Measurements from ENCODE around the gene TMPRSS7.

TMPRSS7 gene

DNA sequence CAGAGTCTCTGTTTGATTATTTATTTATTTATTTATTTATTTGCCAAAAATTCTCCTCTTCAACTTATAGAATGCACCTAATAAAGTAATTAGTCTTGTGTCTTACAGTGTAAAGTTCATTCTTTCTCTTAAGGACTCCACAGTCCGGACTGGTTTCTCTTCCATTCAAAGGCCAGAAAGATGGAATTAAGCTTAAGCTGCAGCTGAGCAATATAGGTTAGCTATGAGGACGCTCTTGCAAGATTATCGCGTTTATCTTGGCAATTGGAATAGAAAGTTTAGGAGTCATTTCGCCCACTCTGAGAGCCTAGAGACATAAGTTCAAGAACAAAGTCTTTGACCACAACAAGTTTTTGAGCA, 20.8 kb upstream of the TMPRSS7 start:
- Histone ChIP-seq H3K27ac (no peak overlapping the region), H3K4me3 (ENCODE audit: low read depth, low read length) (no peak overlapping the region), H3K36me3 (replicated peaks) (no peaks in the 10 kb centered on the region), H3K27me3 (replicated peaks) (no peaks in the 10 kb centered on the region)
- TF ChIP-seq, protein P1, sequence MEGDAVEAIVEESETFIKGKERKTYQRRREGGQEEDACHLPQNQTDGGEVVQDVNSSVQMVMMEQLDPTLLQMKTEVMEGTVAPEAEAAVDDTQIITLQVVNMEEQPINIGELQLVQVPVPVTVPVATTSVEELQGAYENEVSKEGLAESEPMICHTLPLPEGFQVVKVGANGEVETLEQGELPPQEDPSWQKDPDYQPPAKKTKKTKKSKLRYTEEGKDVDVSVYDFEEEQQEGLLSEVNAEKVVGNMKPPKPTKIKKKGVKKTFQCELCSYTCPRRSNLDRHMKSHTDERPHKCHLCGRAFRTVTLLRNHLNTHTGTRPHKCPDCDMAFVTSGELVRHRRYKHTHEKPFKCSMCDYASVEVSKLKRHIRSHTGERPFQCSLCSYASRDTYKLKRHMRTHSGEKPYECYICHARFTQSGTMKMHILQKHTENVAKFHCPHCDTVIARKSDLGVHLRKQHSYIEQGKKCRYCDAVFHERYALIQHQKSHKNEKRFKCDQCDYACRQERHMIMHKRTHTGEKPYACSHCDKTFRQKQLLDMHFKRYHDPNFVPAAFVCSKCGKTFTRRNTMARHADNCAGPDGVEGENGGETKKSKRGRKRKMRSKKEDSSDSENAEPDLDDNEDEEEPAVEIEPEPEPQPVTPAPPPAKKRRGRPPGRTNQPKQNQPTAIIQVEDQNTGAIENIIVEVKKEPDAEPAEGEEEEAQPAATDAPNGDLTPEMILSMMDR (IDR thresholded peaks at IDR 0.05; ENCODE audit: low read depth, low read length, missing control alignments) = no peak
- no peak for DNase-seq
- in situ Hi-C loops (cut with HindIII; ENCODE audit: low pct_ligation_motif_present, low sequenced_read_pairs) = no loop called here

DNA sequence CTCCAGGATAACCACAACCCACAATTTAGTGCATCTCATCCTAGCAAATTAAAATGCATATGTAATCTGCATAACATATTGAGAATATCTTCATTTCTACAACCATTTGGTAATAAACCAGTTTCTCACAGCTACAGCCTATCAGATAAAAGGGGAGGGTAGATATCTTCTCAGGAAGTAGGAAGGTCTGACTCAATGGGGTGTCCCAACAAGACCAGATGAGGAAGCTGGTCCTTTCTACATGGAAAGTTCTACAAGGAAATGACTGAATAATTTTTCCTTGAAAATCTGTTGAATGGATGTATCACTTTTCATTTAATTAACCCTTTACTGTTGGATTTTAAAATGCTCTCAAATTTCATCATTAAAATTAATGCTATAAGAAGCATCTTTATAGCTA, 17.4 kb upstream of the TMPRSS7 start:
- no peak overlapping the region for H3K27ac ChIP-seq
- no peak for DNase-seq
- H3K27me3 ChIP-seq (replicated peaks) = no peaks in the 10 kb centered on the region
- in situ Hi-C loops (cut with HindIII; ENCODE audit: low pct_ligation_motif_present, low sequenced_read_pairs) = no loop called here
- H3K4me3 ChIP-seq (ENCODE audit: low read depth, low read length) = no peak overlapping the region
- H3K36me3 ChIP-seq (replicated peaks) = no peaks in the 10 kb centered on the region
- TF ChIP-seq, protein P1 (IDR thresholded peaks at IDR 0.05; ENCODE audit: low read depth, low read length, missing control alignments) = no peak

DNA sequence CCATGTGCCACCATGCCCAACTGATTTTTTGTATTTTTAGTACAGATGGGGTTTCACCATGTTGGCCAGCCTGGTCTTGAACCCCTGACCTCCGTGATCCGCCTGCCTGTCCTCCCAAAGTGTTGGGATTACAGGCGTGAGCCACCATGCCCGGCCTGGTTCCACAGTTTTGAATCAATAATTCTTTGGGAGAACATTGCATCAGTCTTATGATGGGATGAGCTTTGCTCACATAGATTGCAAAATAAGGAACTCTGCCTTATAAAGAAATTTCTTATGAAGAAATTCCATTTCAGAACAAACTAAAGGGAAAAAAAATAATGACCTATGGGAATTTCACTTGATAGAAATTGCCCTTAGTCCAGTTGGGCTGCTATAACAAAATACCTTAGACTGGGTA, 15.8 kb upstream of the TMPRSS7 start:
- H3K27ac ChIP-seq = no peak overlapping the region
- H3K4me3 ChIP-seq (ENCODE audit: low read depth, low read length) = no peak overlapping the region
- in situ Hi-C loops (cut with HindIII; ENCODE audit: low pct_ligation_motif_present, low sequenced_read_pairs) = no loop called here
- TF ChIP-seq, protein P1 (IDR thresholded peaks at IDR 0.05; ENCODE audit: low read depth, low read length, missing control alignments) = no peak
- no peak for DNase-seq
- H3K36me3 ChIP-seq (replicated peaks) = no peaks in the 10 kb centered on the region
- H3K27me3 ChIP-seq (replicated peaks) = no peaks in the 10 kb centered on the region

DNA sequence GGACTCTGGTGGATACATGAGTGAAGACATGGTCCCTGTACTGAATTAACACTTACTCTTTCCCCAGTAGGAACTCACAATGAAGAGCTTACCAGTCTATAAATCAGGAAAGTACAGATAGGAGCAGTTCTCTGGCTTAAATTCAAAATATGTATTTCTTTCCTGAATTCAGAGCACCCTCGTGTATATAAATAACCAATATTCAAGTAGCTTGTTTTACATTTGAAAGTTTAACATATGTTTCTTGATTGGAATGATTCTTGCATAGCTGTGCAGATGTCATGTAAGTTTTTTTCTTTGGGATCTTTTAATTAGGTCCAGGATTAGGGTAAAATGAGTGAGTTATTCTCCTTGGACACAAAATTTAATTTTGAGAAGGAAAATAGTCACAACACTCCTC, 14.8 kb upstream of the TMPRSS7 start:
- Histone ChIP-seq H3K27ac (no peak overlapping the region), H3K4me3 (ENCODE audit: low read depth, low read length) (no peak overlapping the region), H3K36me3 (replicated peaks) (no peaks in the 10 kb centered on the region), H3K27me3 (replicated peaks) (no peaks in the 10 kb centered on the region)
- in situ Hi-C loops (cut with HindIII; ENCODE audit: low pct_ligation_motif_present, low sequenced_read_pairs) = no loop called here
- DNase-seq = no peak
- TF ChIP-seq, protein P1 (IDR thresholded peaks at IDR 0.05; ENCODE audit: low read depth, low read length, missing control alignments) = no peak

DNA sequence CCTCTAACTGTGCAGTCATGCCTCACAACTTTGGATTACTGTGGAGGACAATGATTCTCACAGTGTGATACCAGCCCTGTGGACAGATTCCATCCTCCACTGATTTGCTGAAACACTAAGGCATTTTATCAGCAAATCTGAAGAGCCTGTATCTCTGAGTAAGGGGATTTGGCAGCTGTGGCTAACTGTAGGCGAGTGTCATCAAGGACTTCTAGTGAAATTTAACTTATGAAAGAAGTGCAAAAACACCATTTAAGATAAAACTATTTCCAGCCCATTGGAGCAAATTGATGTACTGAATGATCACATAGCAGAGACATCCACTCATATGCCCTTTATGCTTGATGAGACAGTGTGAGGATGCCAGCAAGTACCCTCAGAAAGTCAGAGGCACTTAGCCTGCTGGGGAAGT, 13.9 kb upstream of the TMPRSS7 start:
- no peak overlapping the region for H3K4me3 ChIP-seq (ENCODE audit: low read depth, low read length)
- in situ Hi-C loops (cut with HindIII; ENCODE audit: low pct_ligation_motif_present, low sequenced_read_pairs) = no loop called here

DNA sequence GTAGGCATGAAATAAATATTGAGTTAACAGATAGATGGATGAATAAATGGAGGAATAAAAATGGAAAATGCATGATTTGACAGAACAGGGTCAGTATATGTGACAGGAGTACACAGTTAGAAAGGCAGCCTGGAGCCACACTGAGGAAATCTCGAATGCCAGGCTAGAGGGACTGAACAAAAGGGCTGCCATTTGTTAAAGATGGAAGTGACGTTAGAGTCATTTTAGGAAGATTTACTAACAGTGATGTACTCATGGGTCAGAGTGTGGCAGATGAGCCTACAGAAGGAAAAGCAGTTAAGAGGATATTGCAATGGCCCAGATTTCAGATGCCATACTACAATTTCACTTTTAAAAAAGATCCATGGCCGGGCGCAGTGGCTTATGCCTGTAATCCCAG, 7.4 kb upstream of the TMPRSS7 start:
- TF ChIP-seq, protein P1 (IDR thresholded peaks at IDR 0.05; ENCODE audit: low read depth, low read length, missing control alignments) = no peak
- Histone ChIP-seq H3K27me3 (replicated peaks) (no peaks in the 10 kb centered on the region), H3K27ac (no peak overlapping the region), H3K36me3 (replicated peaks) (no peaks in the 10 kb centered on the region), H3K4me3 (ENCODE audit: low read depth, low read length) (no peak overlapping the region)
- no peak for DNase-seq
- in situ Hi-C loops (cut with HindIII; ENCODE audit: low pct_ligation_motif_present, low sequenced_read_pairs) = no loop called here

More for the DNA sequence above, 13.9 kb upstream of the TMPRSS7 start:
- H3K36me3 ChIP-seq (replicated peaks) = no peaks in the 10 kb centered on the region
- TF ChIP-seq, protein P1 (IDR thresholded peaks at IDR 0.05; ENCODE audit: low read depth, low read length, missing control alignments) = no peak
- DNase-seq = no peak
- no peaks in the 10 kb centered on the region for H3K27me3 ChIP-seq (replicated peaks)
- H3K27ac ChIP-seq = no peak overlapping the region
